Thyroid gland (tissue), 4 donors: ENCODE measurements around the gene UGT1A10.

Experiments used
- CTCF ChIP-seq, 6 experiments: fragments of 200-600 bp in 3 of 6; fragments of 450-650 bp in 3 of 6; sonication (generic) in 3 of 6; IDR thresholded peaks; one replicate each; pipeline ENCODE4 v1.5.1; 2016 to 2019; ENCODE audit warnings: antibody characterized with exemption in 6 of 6, mild to moderate bottlenecking in 2 of 6, inconsistent platforms in 1 of 6, moderate library complexity in 1 of 6
- POLR2A ChIP-seq, 2 donors: fragments of 450-650 bp; IDR thresholded peaks; one replicate each; pipeline ENCODE4 v1.6.1; 2017; ENCODE audit warnings: antibody characterized with exemption in 2 of 2, mild to moderate bottlenecking in 2 of 2, moderate library complexity in 1 of 2

DNA sequence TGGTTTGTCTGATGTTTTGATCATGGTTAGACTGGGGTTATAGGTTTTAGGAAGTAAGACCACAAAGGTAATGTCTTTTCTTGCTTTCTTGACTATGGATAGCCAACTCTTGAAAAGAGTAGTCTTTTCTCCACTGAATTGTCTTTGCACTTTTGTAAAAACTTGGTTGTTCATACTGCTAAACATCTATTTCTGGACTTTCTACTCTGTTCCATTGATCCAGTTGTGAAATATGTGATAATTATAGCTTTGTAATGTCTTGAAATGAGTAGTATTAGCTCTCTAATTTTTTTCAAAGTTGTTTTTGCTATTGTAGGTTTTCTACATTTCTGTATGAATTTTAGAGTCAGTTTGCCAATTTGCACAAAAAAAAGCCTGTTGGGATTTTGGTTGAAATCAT is 22.4 kb downstream of the UGT1A10 start:
- TF ChIP-seq CTCF (IDR thresholded peaks at IDR 0.05), result no peak
- TF ChIP-seq POLR2A (IDR thresholded peaks at IDR 0.05), result no peak
